Memory B cell (primary cell): ENCODE data around the gene BRWD1.

Experiments used
- ATAC-seq: fragments of 150-1000 bp; cut with Tn5 transposase; 2 replicates; pipeline ENCODE4 v1.10.0; 2021; ENCODE audit warnings: low read depth, mild to moderate bottlenecking, moderate library complexity
- DNase-seq, 2 donors: peaks; one replicate each; pipeline ENCODE4 v3.0.0; 2022; ENCODE audit warnings: low spot score in 2 of 2
- H3K27ac Mint-ChIP-seq: one replicate; pipeline ENCODE4 v1.8.0; 2022; ENCODE audit warnings: mild to moderate bottlenecking, moderate library complexity, mixed read lengths
- H3K27me3 Mint-ChIP-seq: one replicate; pipeline ENCODE4 v1.8.0; 2022; ENCODE audit warnings: mixed read lengths
- H3K36me3 Mint-ChIP-seq: one replicate; pipeline ENCODE4 v1.8.0; 2022; ENCODE audit warnings: mild to moderate bottlenecking, mixed read lengths
- H3K4me1 Mint-ChIP-seq: one replicate; pipeline ENCODE4 v1.8.0; 2022; ENCODE audit warnings: mixed read lengths
- H3K4me3 Mint-ChIP-seq: one replicate; pipeline ENCODE4 v1.8.0; 2022; ENCODE audit warnings: mild to moderate bottlenecking, moderate library complexity, mixed read lengths
- H3K9me3 Mint-ChIP-seq: one replicate; pipeline ENCODE4 v1.8.0; 2022; ENCODE audit warnings: mixed read lengths

BRWD1 gene

GRCh38 chr21:39313571-39314142 lies at the start of gene BRWD1:
TSS of gene BRWD1 (minus strand) at chr21:39313632. CDS start at chr21:39313491, 141 bp downstream.
- DNase-seq: peak; percentile 89
- peaks cover 8% of the 10 kb centered on the region for H3K36me3 Mint-ChIP-seq
- ATAC-seq: peak; percentile 51
- H3K9me3 Mint-ChIP-seq: no peaks in the 10 kb centered on the region
- H3K4me3 Mint-ChIP-seq: peak within 1 kb of the TSS; percentile 88
- H3K4me1 Mint-ChIP-seq: peaks cover 46% of the 10 kb centered on the region
- peak within 1 kb of the TSS; percentile 90 for H3K27ac Mint-ChIP-seq
- H3K27me3 Mint-ChIP-seq: no peaks in the 10 kb centered on the region

GRCh38 chr21:39362733-39363132 lies 49.3 kb upstream of the BRWD1 start:
- H3K9me3 Mint-ChIP-seq: no peaks in the 10 kb centered on the region
- ATAC-seq (no peak), DNase-seq (no peak)
- H3K27ac Mint-ChIP-seq: no peak overlapping the region
- no peak overlapping the region for H3K4me3 Mint-ChIP-seq
- H3K27me3 Mint-ChIP-seq: peaks cover 14% of the 10 kb centered on the region
- H3K4me1 Mint-ChIP-seq: peaks cover 3% of the 10 kb centered on the region
- peaks cover 2% of the 10 kb centered on the region for H3K36me3 Mint-ChIP-seq

DNA sequence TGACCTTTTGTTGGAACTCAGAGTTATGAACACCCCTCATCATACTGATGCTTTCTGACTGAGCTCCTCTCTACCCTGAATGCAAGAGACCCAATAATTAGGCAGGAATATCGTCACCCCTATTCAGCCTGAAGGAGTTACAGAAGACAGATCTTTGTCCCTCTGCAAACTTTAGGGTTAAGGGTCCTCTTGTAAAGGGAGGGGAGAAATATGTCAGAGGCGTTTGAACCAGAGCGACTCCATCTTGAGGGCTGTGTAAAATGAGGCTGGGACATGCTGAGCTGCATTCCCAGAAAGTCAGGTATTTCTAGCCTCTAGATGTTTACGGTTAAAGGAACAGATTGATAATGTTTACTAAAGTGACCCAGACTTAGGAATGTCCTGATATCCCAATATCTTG lies 46.0 kb upstream of the BRWD1 start:
- no peak for ATAC-seq
- no peak for DNase-seq
- peaks cover 3% of the 10 kb centered on the region for H3K4me1 Mint-ChIP-seq
- H3K9me3 Mint-ChIP-seq: no peaks in the 10 kb centered on the region
- no peak overlapping the region for H3K27ac Mint-ChIP-seq
- H3K4me3 Mint-ChIP-seq: no peak overlapping the region
- peaks cover 15% of the 10 kb centered on the region for H3K27me3 Mint-ChIP-seq
- no peaks in the 10 kb centered on the region for H3K36me3 Mint-ChIP-seq

- DNase-seq (no peak), ATAC-seq (no peak)
- H3K36me3 Mint-ChIP-seq: no peaks in the 10 kb centered on the region
- H3K27me3 Mint-ChIP-seq: peaks cover 5% of the 10 kb centered on the region
- H3K4me1 Mint-ChIP-seq: peaks cover 2% of the 10 kb centered on the region
- no peak overlapping the region for H3K4me3 Mint-ChIP-seq
- no peak overlapping the region for H3K27ac Mint-ChIP-seq
- H3K9me3 Mint-ChIP-seq: no peaks in the 10 kb centered on the region
These were observed 39.9 kb upstream of the BRWD1 start for GRCh38 chr21:39353295-39353694.

- no peak for ATAC-seq
- no peak for DNase-seq
- H3K27me3 Mint-ChIP-seq: peaks cover 5% of the 10 kb centered on the region
These were observed 36.9 kb upstream of the BRWD1 start for GRCh38 chr21:39350094-39351005.

DNA sequence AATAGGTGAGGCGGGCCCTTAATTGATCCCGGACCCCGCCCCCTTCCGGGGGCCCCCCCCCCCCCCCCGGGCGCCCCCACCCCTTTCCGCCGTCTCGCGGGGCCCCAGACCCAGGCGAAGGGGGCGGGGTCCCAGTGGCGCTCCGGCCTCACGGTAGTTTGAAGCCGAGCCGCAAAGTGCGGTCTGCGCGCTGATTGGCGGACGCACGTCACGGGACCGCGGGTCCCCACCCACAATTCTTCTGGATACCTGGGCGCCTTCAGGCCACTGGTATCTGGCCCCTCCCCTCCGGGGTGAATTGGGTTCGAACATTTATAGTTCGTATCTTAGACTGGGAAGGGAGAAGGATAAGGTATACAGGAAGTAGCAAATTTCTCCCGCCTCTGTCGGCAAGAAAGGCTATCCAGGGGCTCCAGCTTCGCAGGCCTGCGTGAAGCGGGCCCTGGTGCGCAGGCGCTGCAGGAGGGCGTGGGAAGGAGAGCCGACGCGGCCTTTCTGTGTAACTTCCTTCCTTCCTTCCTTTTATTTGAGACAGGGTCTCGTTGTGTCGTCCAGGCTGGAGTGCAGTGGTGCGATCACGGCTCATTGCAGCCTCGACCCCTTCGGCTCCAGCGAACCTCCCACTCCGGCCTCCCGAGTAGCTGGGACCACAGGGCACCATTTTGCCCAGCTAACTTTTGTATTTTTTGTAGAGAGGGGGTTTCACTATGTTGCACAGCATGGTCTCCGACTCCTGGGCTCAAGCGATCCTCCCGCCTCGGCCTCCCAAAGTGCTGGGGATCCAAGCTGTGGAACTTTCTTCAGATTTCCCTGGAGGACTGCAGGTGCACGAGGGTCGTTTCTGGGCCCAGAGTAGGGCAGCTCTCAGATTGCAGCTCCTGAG lies 36.0 kb upstream of the BRWD1 start:
- DNase-seq: peak; percentile 94
- H3K27ac Mint-ChIP-seq: peak overlapping the region; percentile 93
- peak overlapping the region; percentile 97 for H3K4me3 Mint-ChIP-seq
- ATAC-seq: peak; percentile 82
- H3K4me1 Mint-ChIP-seq: peaks cover 24% of the 10 kb centered on the region
- peaks cover 3% of the 10 kb centered on the region for H3K27me3 Mint-ChIP-seq
- H3K9me3 Mint-ChIP-seq: no peaks in the 10 kb centered on the region
- peaks cover 22% of the 10 kb centered on the region for H3K36me3 Mint-ChIP-seq

More at GRCh38 chr21:39350094-39351005, 36.9 kb upstream of the BRWD1 start:
- peak overlapping the region; percentile 97 for H3K4me3 Mint-ChIP-seq
- H3K36me3 Mint-ChIP-seq: peaks cover 15% of the 10 kb centered on the region
- no peak overlapping the region for H3K27ac Mint-ChIP-seq
- peaks cover 19% of the 10 kb centered on the region for H3K4me1 Mint-ChIP-seq
- no peaks in the 10 kb centered on the region for H3K9me3 Mint-ChIP-seq

- Mint-ChIP-seq H3K27ac (peak within 1 kb of the TSS; percentile 93), H3K27me3 (peaks cover 3% of the 10 kb centered on the region), H3K4me1 (peaks cover 24% of the 10 kb centered on the region), H3K4me3 (peak within 1 kb of the TSS; percentile 97), H3K9me3 (no peaks in the 10 kb centered on the region), H3K36me3 (peaks cover 25% of the 10 kb centered on the region)
- DNase-seq (peak; percentile 80 to 81), ATAC-seq (peak; percentile 61)
These were observed 35.2 kb upstream of the BRWD1 start, which contains the start of gene HMGN1 for GRCh38 chr21:39348355-39349210. TSS of gene HMGN1 (minus strand) at chr21:39349088. CDS start at chr21:39348917, 171 bp downstream.

- ATAC-seq: no peak
- no peaks in the 10 kb centered on the region for H3K9me3 Mint-ChIP-seq
- H3K27ac Mint-ChIP-seq: peak overlapping the region; percentile 74
- no peak for DNase-seq
- H3K36me3 Mint-ChIP-seq: peaks cover 31% of the 10 kb centered on the region
- peaks cover 3% of the 10 kb centered on the region for H3K27me3 Mint-ChIP-seq
- peaks cover 24% of the 10 kb centered on the region for H3K4me1 Mint-ChIP-seq
- H3K4me3 Mint-ChIP-seq: peak overlapping the region; percentile 88
These were observed 34.6 kb upstream of the BRWD1 start for GRCh38 chr21:39348040-39348354.

GRCh38 chr21:39347537-39347936 lies 34.1 kb upstream of the BRWD1 start:
- Mint-ChIP-seq H3K4me3 (peak overlapping the region; percentile 88), H3K4me1 (peaks cover 24% of the 10 kb centered on the region), H3K27ac (peak overlapping the region; percentile 67), H3K9me3 (no peaks in the 10 kb centered on the region), H3K36me3 (peaks cover 32% of the 10 kb centered on the region), H3K27me3 (peaks cover 2% of the 10 kb centered on the region)
- no peak for DNase-seq
- no peak for ATAC-seq

GRCh38 chr21:39346671-39347331 lies 33.4 kb upstream of the BRWD1 start:
- H3K4me3 Mint-ChIP-seq: peak overlapping the region; percentile 50
- H3K36me3 Mint-ChIP-seq: peaks cover 36% of the 10 kb centered on the region
- peak overlapping the region; percentile 67 for H3K27ac Mint-ChIP-seq
- H3K27me3 Mint-ChIP-seq: peaks cover 2% of the 10 kb centered on the region
- DNase-seq (no peak), ATAC-seq (no peak)
- no peaks in the 10 kb centered on the region for H3K9me3 Mint-ChIP-seq
- peaks cover 24% of the 10 kb centered on the region for H3K4me1 Mint-ChIP-seq

- no peak overlapping the region for H3K4me3 Mint-ChIP-seq
- H3K27me3 Mint-ChIP-seq: peaks cover under 1% of the 10 kb centered on the region
- H3K4me1 Mint-ChIP-seq: peaks cover 24% of the 10 kb centered on the region
- ATAC-seq (no peak), DNase-seq (no peak)
- no peaks in the 10 kb centered on the region for H3K9me3 Mint-ChIP-seq
- peak overlapping the region; percentile 67 for H3K27ac Mint-ChIP-seq
- H3K36me3 Mint-ChIP-seq: peaks cover 40% of the 10 kb centered on the region
These were observed 32.8 kb upstream of the BRWD1 start for GRCh38 chr21:39346206-39346605.

GRCh38 chr21:39345440-39345839 lies 32.0 kb upstream of the BRWD1 start:
- no peaks in the 10 kb centered on the region for H3K9me3 Mint-ChIP-seq
- H3K27ac Mint-ChIP-seq: peak overlapping the region; percentile 75
- peaks cover 24% of the 10 kb centered on the region for H3K4me1 Mint-ChIP-seq
- ATAC-seq (no peak), DNase-seq (no peak)
- H3K4me3 Mint-ChIP-seq: no peak overlapping the region
- H3K36me3 Mint-ChIP-seq: peaks cover 45% of the 10 kb centered on the region
- H3K27me3 Mint-ChIP-seq: no peaks in the 10 kb centered on the region

DNA sequence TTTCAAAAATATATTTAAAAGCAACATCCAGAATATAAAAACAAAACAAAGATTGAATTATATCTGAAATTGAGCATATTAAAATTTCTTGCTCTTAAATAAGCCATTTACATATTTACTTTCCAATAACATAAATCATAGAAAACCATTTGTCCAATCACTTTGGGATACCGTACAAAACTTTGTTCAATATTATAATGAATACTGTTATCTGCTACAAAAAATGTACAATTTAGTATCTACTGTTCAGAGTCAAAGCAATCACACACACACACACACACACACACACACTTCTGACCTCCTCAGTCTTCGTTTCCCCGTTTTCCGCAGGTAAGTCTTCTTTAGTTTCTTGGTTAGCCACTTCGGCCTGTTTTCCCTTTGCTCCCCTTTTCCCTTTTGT lies 31.4 kb upstream of the BRWD1 start:
- H3K9me3 Mint-ChIP-seq: no peaks in the 10 kb centered on the region
- H3K36me3 Mint-ChIP-seq: peaks cover 45% of the 10 kb centered on the region
- peaks cover 24% of the 10 kb centered on the region for H3K4me1 Mint-ChIP-seq
- ATAC-seq (no peak), DNase-seq (no peak)
- no peak overlapping the region for H3K4me3 Mint-ChIP-seq
- H3K27ac Mint-ChIP-seq: no peak overlapping the region
- no peaks in the 10 kb centered on the region for H3K27me3 Mint-ChIP-seq
